ENCODE data around the gene GPC5.

The GPC5 gene

GRCh38 chr13:92564942-92565341 lies 1166.5 kb downstream of the GPC5 start:
- Histone ChIP-seq H3K27ac (ENCODE audit: low read length) (no peak overlapping the region), H3K9me3 (ENCODE audit: insufficient read depth, low read length) (no peaks in the 10 kb centered on the region), H3K36me3 (replicated peaks; ENCODE audit: low read depth, low read length) (no peaks in the 10 kb centered on the region), H3K9ac (ENCODE audit: low read length) (no peak overlapping the region), H3K79me2 (ENCODE audit: low read length) (no peaks in the 10 kb centered on the region), H2AFZ (ENCODE audit: low read depth, low read length) (no peak overlapping the region), H3K4me2 (ENCODE audit: low read length) (no peak overlapping the region), H4K20me1 (ENCODE audit: insufficient read depth, low read length) (no peaks in the 10 kb centered on the region), H3K4me3 (ENCODE audit: low read length) (no peak overlapping the region), H3K4me1 (ENCODE audit: low read length) (no peaks in the 10 kb centered on the region), H3K27me3 (ENCODE audit: low read depth, low read length) (no peaks in the 10 kb centered on the region)
- no peak for TF ChIP-seq CTCF (IDR thresholded peaks at IDR 0.05; ENCODE audit: low read depth, low read length)
- TF ChIP-seq EZH2phosphoT487 (IDR thresholded peaks at IDR 0.05; ENCODE audit: low read depth), result no peak

GRCh38 chr13:92566767-92567166 lies 1168.3 kb downstream of the GPC5 start:
- no peaks in the 10 kb centered on the region for H3K36me3 ChIP-seq (replicated peaks; ENCODE audit: low read depth, low read length)
- H2AFZ ChIP-seq (ENCODE audit: low read depth, low read length), result no peak overlapping the region
- H3K79me2 ChIP-seq (ENCODE audit: low read length), result no peaks in the 10 kb centered on the region
- H3K4me3 ChIP-seq (ENCODE audit: low read length), result no peak overlapping the region
- H3K9me3 ChIP-seq (ENCODE audit: insufficient read depth, low read length), result no peaks in the 10 kb centered on the region
- TF ChIP-seq CTCF (IDR thresholded peaks at IDR 0.05; ENCODE audit: low read depth, low read length) (no peak), EZH2phosphoT487 (IDR thresholded peaks at IDR 0.05; ENCODE audit: low read depth) (no peak)
- no peak overlapping the region for H3K4me2 ChIP-seq (ENCODE audit: low read length)
- H3K4me1 ChIP-seq (ENCODE audit: low read length), result no peaks in the 10 kb centered on the region
- H3K9ac ChIP-seq (ENCODE audit: low read length), result no peak overlapping the region
- H3K27ac ChIP-seq (ENCODE audit: low read length), result no peak overlapping the region
- no peaks in the 10 kb centered on the region for H4K20me1 ChIP-seq (ENCODE audit: insufficient read depth, low read length)
- no peaks in the 10 kb centered on the region for H3K27me3 ChIP-seq (ENCODE audit: low read depth, low read length)

GRCh38 chr13:92572190-92572589 lies 1173.8 kb downstream of the GPC5 start:
- Histone ChIP-seq H3K4me2 (ENCODE audit: low read length) (no peak overlapping the region), H3K36me3 (replicated peaks; ENCODE audit: low read depth, low read length) (no peaks in the 10 kb centered on the region), H3K4me1 (ENCODE audit: low read length) (no peaks in the 10 kb centered on the region), H2AFZ (ENCODE audit: low read depth, low read length) (no peak overlapping the region), H3K27ac (ENCODE audit: low read length) (no peak overlapping the region), H4K20me1 (ENCODE audit: insufficient read depth, low read length) (no peaks in the 10 kb centered on the region), H3K4me3 (ENCODE audit: low read length) (no peak overlapping the region), H3K27me3 (ENCODE audit: low read depth, low read length) (no peaks in the 10 kb centered on the region), H3K9ac (ENCODE audit: low read length) (no peak overlapping the region), H3K9me3 (ENCODE audit: insufficient read depth, low read length) (no peaks in the 10 kb centered on the region), H3K79me2 (ENCODE audit: low read length) (no peaks in the 10 kb centered on the region)
- TF ChIP-seq CTCF (IDR thresholded peaks at IDR 0.05; ENCODE audit: low read depth, low read length) (no peak), EZH2phosphoT487 (IDR thresholded peaks at IDR 0.05; ENCODE audit: low read depth) (no peak)

- no peak for TF ChIP-seq EZH2phosphoT487 (IDR thresholded peaks at IDR 0.05; ENCODE audit: low read depth)
- TF ChIP-seq CTCF (IDR thresholded peaks at IDR 0.05; ENCODE audit: low read depth, low read length), result peak; percentile 7; the same call in 1 of the 2 replicates
- H3K9ac ChIP-seq (ENCODE audit: low read length), result no peak overlapping the region
- H3K4me1 ChIP-seq (ENCODE audit: low read length), result no peaks in the 10 kb centered on the region
- H3K27ac ChIP-seq (ENCODE audit: low read length), result no peak overlapping the region
- H2AFZ ChIP-seq (ENCODE audit: low read depth, low read length), result no peak overlapping the region
- H3K27me3 ChIP-seq (ENCODE audit: low read depth, low read length), result no peaks in the 10 kb centered on the region
- H3K4me2 ChIP-seq (ENCODE audit: low read length), result no peak overlapping the region
- H4K20me1 ChIP-seq (ENCODE audit: insufficient read depth, low read length), result no peaks in the 10 kb centered on the region
- no peak overlapping the region for H3K4me3 ChIP-seq (ENCODE audit: low read length)
- H3K79me2 ChIP-seq (ENCODE audit: low read length), result no peaks in the 10 kb centered on the region
- no peaks in the 10 kb centered on the region for H3K9me3 ChIP-seq (ENCODE audit: insufficient read depth, low read length)
- no peaks in the 10 kb centered on the region for H3K36me3 ChIP-seq (replicated peaks; ENCODE audit: low read depth, low read length)
Measured at GRCh38 chr13:92573467-92574057, 1175.1 kb downstream of the GPC5 start.

All from OCI-LY3 (cell line).